ENCODE data around the gene PITRM1.
A peak's percentile ranks its signal among the peaks of the same experiment; 100 is the strongest.

PITRM1 gene

GRCh38 chr10:3142146-3142875 is 30.3 kb downstream of the PITRM1 start:
- FAIRE-seq (no peak), DNase-seq (ENCODE audit: insufficient read length) (no peak)
- no peak for TF ChIP-seq TAF1 (IDR thresholded peaks at IDR 0.05; ENCODE audit: borderline replicate concordance, low read depth, low read length)

GRCh38 chr10:3141351-3142005 is 31.1 kb downstream of the PITRM1 start:
- TF ChIP-seq POLR2A (IDR thresholded peaks at IDR 0.05; ENCODE audit: low read depth, low read length): no peak
- no peak for TF ChIP-seq TAF1 (IDR thresholded peaks at IDR 0.05; ENCODE audit: borderline replicate concordance, low read depth, low read length)
- no peak; the same call in 1 of the 2 replicates for TF ChIP-seq POLR2AphosphoS5 (IDR thresholded peaks at IDR 0.05; ENCODE audit: low read depth, low read length)
- no peak for FAIRE-seq
- DNase-seq (ENCODE audit: insufficient read length): no peak

- no peak for TF ChIP-seq POLR2A (IDR thresholded peaks at IDR 0.05; ENCODE audit: low read depth, low read length)
- TF ChIP-seq POLR2AphosphoS5 (IDR thresholded peaks at IDR 0.05; ENCODE audit: low read depth, low read length): no peak
- no peak for TF ChIP-seq TAF1 (IDR thresholded peaks at IDR 0.05; ENCODE audit: borderline replicate concordance, low read depth, low read length)
- no peak for DNase-seq (ENCODE audit: insufficient read length)
- FAIRE-seq: no peak
Measured at GRCh38 chr10:3140280-3140679, 32.3 kb downstream of the PITRM1 start.

- FAIRE-seq: no peak
- TF ChIP-seq POLR2AphosphoS5 (IDR thresholded peaks at IDR 0.05; ENCODE audit: low read depth, low read length) (peak; percentile 65), TAF1 (IDR thresholded peaks at IDR 0.05; ENCODE audit: borderline replicate concordance, low read depth, low read length) (no peak)
- no peak for DNase-seq (ENCODE audit: insufficient read length)
Measured at GRCh38 chr10:3139216-3139910, 33.2 kb downstream of the PITRM1 start.

GRCh38 chr10:3137958-3138726 is 34.4 kb downstream of the PITRM1 start:
- DNase-seq (ENCODE audit: insufficient read length) (no peak), FAIRE-seq (no peak)
- TF ChIP-seq TAF1 (IDR thresholded peaks at IDR 0.05; ENCODE audit: borderline replicate concordance, low read depth, low read length) (no peak), POLR2AphosphoS5 (IDR thresholded peaks at IDR 0.05; ENCODE audit: low read depth, low read length) (no peak), POLR2A (IDR thresholded peaks at IDR 0.05; ENCODE audit: low read depth, low read length) (0 out of 2 replicates have a peak, but pooled peaks have one; percentile 3)

- FAIRE-seq (no peak), DNase-seq (ENCODE audit: insufficient read length) (no peak)
- TF ChIP-seq TAF1 (IDR thresholded peaks at IDR 0.05; ENCODE audit: borderline replicate concordance, low read depth, low read length): no peak
- TF ChIP-seq POLR2A (IDR thresholded peaks at IDR 0.05; ENCODE audit: low read depth, low read length): no peak
- TF ChIP-seq POLR2AphosphoS5 (IDR thresholded peaks at IDR 0.05; ENCODE audit: low read depth, low read length): no peak
Measured at GRCh38 chr10:3136763-3137611, 35.6 kb downstream of the PITRM1 start.

GRCh38 chr10:3136336-3136735 is 36.2 kb downstream of the PITRM1 start:
- TF ChIP-seq POLR2AphosphoS5 (IDR thresholded peaks at IDR 0.05; ENCODE audit: low read depth, low read length) (no peak; the same call in 1 of the 2 replicates), POLR2A (IDR thresholded peaks at IDR 0.05; ENCODE audit: low read depth, low read length) (no peak), TAF1 (IDR thresholded peaks at IDR 0.05; ENCODE audit: borderline replicate concordance, low read depth, low read length) (no peak)
- DNase-seq (ENCODE audit: insufficient read length) (no peak), FAIRE-seq (no peak)

GRCh38 chr10:3135006-3135405 is 37.6 kb downstream of the PITRM1 start:
- DNase-seq (ENCODE audit: insufficient read length) (no peak), FAIRE-seq (no peak)
- TF ChIP-seq POLR2AphosphoS5 (IDR thresholded peaks at IDR 0.05; ENCODE audit: low read depth, low read length) (no peak), TAF1 (IDR thresholded peaks at IDR 0.05; ENCODE audit: borderline replicate concordance, low read depth, low read length) (no peak), POLR2A (IDR thresholded peaks at IDR 0.05; ENCODE audit: low read depth, low read length) (no peak)

- no peak for FAIRE-seq
- TF ChIP-seq POLR2AphosphoS5 (IDR thresholded peaks at IDR 0.05; ENCODE audit: low read depth, low read length) (no peak), POLR2A (IDR thresholded peaks at IDR 0.05; ENCODE audit: low read depth, low read length) (no peak), TAF1 (IDR thresholded peaks at IDR 0.05; ENCODE audit: borderline replicate concordance, low read depth, low read length) (no peak)
- no peak for DNase-seq (ENCODE audit: insufficient read length)
Measured at GRCh38 chr10:3133948-3134347, 38.6 kb downstream of the PITRM1 start.
